Immature natural killer cell (primary cell): ENCODE measurements around the gene RPAIN. TPM values are rescaled to one million over a fixed set of nuclear protein-coding genes. Genes with fewer than 3 reads are reported as not detected.
"Not testable (repeated sequence)": the region's sequence is repeated elsewhere in the genome, so short reads cannot be mapped to it uniquely, and the experiment has no call there.

Experiments
- DNase-seq, 3 donors: peaks; one replicate each; pipeline ENCODE4 v3.0.0; 2022; ENCODE audit warnings: mixed read lengths in 1 of 3
- H3K27ac Mint-ChIP-seq, 6 donors: one replicate each; pipeline ENCODE4 v1.8.0; 2020; ENCODE audit warnings: mixed read lengths in 6 of 6, mild to moderate bottlenecking in 5 of 6, inconsistent platforms in 4 of 6, moderate library complexity in 3 of 6
- H3K27me3 Mint-ChIP-seq, 3 donors: one replicate each; pipeline ENCODE4 v1.8.0; 2020 to 2021; ENCODE audit warnings: low read depth in 3 of 3, mild to moderate bottlenecking in 3 of 3, mixed read lengths in 3 of 3, moderate library complexity in 3 of 3, inconsistent platforms in 1 of 3
- H3K36me3 Mint-ChIP-seq, 3 donors: one replicate each; pipeline ENCODE4 v1.8.0; 2020; ENCODE audit warnings: mixed read lengths in 3 of 3, inconsistent platforms in 2 of 3, mild to moderate bottlenecking in 2 of 3
- H3K4me1 Mint-ChIP-seq, 2 donors: one replicate each; pipeline ENCODE4 v1.8.0; 2020; ENCODE audit warnings: inconsistent platforms in 2 of 2, mild to moderate bottlenecking in 2 of 2, mixed read lengths in 2 of 2, moderate library complexity in 1 of 2
- H3K4me3 Mint-ChIP-seq, 5 donors: one replicate each; pipeline ENCODE4 v1.8.0; 2020; ENCODE audit warnings: mild to moderate bottlenecking in 5 of 5, mixed read lengths in 5 of 5, inconsistent platforms in 3 of 5, moderate library complexity in 3 of 5
- H3K9me3 Mint-ChIP-seq, 6 donors: one replicate each; pipeline ENCODE4 v1.8.0; 2020; ENCODE audit warnings: mild to moderate bottlenecking in 6 of 6, mixed read lengths in 6 of 6, inconsistent platforms in 4 of 6, moderate library complexity in 3 of 6
- polyA plus RNA-seq, 3 donors: library from polyadenylated mRNA; unstranded; fragments of 300-500 nt; fragmentation: Illumina TruSeq; gene quantifications; one replicate each; pipeline ENCODE4 v1.2.3, GENCODE V29; 2021

Gene RPAIN
- polyA plus RNA-seq, 3 donors from 2014 or later: 21.4 to 32.7 (median 22.5) TPM

DNA sequence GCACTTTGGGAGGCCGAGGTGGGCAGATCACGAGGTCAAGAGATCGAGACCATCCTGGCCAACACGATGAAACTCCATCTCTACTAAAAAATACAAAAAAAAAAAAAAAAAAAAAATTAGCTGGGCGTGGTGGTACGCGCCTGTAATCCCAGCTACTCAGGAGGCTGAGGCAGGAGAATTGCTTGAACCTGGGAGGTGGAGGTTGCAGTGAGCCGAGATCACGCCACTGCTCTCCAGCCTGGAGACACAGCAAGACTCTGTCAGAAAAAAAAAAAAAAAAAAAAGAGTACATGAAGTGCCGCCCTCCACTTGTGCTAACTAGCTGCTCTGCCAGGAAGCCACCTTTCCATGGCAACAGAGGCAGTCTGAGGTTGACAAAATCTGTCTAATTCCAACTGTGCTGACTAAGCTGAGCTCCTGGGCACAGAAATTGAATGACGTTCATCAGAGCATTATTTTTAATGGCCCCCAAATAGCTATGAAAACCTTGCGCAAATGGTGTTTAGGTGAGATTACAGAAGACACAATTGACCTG is 15.9 kb downstream of the RPAIN start:
- H3K27me3 Mint-ChIP-seq, H3K9me3 Mint-ChIP-seq, DNase-seq: not testable (repeated sequence)
- H3K4me1 Mint-ChIP-seq: peaks cover 32 to 39% of the 10 kb centered on the region in 2 donors
- peak overlapping the region in 1 of 5 donors; percentile 35 for H3K4me3 Mint-ChIP-seq
- H3K27ac Mint-ChIP-seq: peak overlapping the region in 3 of 6 donors; percentile 12 to 57 (median 17)
- peaks cover 4 to 30% (median 15%) of the 10 kb centered on the region in 3 donors for H3K36me3 Mint-ChIP-seq

DNA sequence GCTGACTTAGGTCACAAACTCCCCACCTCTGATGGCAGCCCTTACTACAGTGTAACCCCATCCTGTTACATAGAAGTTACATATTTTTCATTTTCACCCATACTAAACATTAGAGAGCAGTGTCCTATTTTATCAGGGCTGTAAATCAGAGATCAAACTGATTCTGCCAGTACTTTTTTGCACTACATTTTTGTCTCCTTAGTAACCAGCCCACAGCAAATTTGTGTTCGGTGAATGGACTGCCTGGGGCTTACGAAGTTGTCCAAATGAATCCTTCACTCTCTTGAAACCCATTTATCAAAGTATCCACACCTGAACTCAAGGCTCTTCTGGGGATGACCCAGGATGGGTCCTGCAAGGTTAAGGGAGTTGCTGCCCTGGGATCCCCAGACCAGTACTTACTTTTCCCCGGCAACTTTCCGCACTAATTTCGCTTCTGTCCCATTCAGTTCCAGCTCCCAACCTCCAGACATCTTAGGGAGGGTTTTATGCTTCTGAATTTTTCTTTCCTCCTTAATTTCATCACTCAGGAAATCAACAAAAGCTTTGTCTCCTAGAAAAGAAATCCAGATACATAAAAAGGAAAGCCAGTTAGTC is 17.8 kb downstream of the RPAIN start:
- DNase-seq: no peak
- peak overlapping the region; percentile 72 to 88 (median 82) for H3K27ac Mint-ChIP-seq
- H3K27me3 Mint-ChIP-seq: peaks cover 0 to 4% (median 3%) of the 10 kb centered on the region in 3 donors
- H3K36me3 Mint-ChIP-seq: peaks cover 0 to 14% (median 6%) of the 10 kb centered on the region in 3 donors
- H3K9me3 Mint-ChIP-seq: no peaks in the 10 kb centered on the region
- peaks cover 31 to 37% of the 10 kb centered on the region in 2 donors for H3K4me1 Mint-ChIP-seq
- H3K4me3 Mint-ChIP-seq: peak overlapping the region; percentile 80 to 93 (median 87)

DNA sequence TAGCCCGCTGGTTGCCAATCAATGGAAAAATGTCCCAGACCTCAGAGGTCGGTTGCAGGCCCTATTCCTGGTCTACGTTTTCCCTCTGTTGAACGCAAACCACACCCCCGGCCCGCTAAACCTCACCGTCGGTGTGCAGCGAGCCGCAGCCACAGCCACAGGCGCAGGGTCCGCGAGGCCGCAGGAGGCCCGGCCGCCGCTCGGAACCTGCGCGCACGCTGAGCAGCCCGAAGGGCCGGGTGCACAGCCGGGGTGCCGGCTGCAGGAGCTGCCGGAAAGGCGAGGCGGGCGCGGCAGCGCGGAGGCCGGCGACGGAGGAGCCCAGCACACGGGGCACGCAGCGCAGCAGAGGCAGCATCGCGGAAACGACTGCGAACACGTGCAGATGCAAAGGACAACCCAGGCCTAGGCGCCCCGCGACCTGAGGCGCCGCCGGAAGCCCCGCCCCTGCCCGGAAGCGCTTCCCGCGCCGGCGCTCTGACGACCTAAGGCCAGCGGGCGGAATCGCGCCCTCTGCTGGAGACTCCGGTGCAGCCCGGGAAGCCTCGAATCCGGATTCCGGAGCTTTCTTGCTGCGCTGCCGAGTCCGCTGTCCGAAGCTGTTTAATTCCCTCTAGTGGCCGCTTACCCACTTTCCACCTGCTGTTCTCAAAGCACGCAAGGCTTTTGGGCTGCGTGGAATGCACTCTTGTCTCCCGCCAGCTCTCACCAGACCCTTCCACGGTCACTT is 18.9 kb downstream of the RPAIN start, which contains the start of gene C1QBP:
TSS of gene C1QBP (minus strand) at position 440 of the 730 bp plus-strand sequence. CDS start at position 358, 82 bp downstream.
- peak; percentile 92 to 94 (median 93) for DNase-seq
- H3K27me3 Mint-ChIP-seq: peaks cover 0 to 4% (median 3%) of the 10 kb centered on the region in 3 donors
- H3K9me3 Mint-ChIP-seq: no peaks in the 10 kb centered on the region
- peaks cover 0 to 6% (median 4%) of the 10 kb centered on the region in 3 donors for H3K36me3 Mint-ChIP-seq
- H3K4me1 Mint-ChIP-seq: peaks cover 31 to 37% of the 10 kb centered on the region in 2 donors
- peak within 1 kb of the TSS; percentile 87 to 93 (median 90) for H3K27ac Mint-ChIP-seq
- H3K4me3 Mint-ChIP-seq: peak within 1 kb of the TSS; percentile 80 to 93 (median 87)

DNA sequence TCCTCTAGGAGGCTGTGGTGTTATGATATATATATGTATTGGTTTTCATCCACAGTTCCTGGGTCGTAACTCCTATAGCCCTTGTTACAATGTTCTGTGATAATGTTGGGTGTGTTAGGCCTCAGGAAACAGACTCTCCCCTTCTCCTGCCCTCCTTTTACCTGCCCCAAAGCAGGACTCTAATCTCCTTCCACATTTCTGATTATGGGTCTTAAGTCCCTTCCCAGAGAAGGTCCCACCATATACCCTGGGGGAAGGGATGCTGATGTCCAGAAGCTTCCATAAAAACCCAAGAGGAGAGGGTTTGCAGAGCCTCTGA is 19.4 kb downstream of the RPAIN start:
- peaks cover 0 to 7% (median 4%) of the 10 kb centered on the region in 3 donors for H3K36me3 Mint-ChIP-seq
- H3K9me3 Mint-ChIP-seq: no peaks in the 10 kb centered on the region
- no peak for DNase-seq

DNA sequence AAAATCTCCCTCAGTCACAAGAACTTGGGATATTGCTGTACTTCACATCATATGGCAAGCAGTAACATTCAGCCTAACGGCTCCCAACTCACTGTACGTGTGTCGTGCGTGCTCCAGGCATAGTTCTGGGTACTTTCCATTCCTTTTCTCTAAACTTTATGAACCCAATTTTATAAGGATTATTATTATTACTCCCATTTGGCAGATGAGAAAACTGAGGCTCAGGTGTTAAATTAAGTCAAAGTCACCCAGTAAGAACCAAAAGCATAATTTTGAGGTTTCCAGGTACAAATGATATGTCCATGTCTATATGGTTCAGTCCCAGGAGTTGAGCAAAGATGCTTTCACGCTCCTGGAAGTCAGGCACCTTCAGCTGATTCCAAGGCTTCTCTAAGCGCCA is 23.7 kb downstream of the RPAIN start:
- DNase-seq: no peak
- Mint-ChIP-seq H3K9me3 (no peaks in the 10 kb centered on the region), H3K27me3 (peaks cover 0 to 3% (median 1%) of the 10 kb centered on the region in 3 donors), H3K4me3 (no peak overlapping the region), H3K27ac (no peak overlapping the region), H3K36me3 (peaks cover 12 to 27% (median 14%) of the 10 kb centered on the region in 3 donors), H3K4me1 (peaks cover 8 to 9% of the 10 kb centered on the region in 2 donors)

More for the DNA sequence above, 19.4 kb downstream of the RPAIN start:
- peak overlapping the region; percentile 80 to 93 (median 87) for H3K4me3 Mint-ChIP-seq
- peak overlapping the region; percentile 87 to 93 (median 90) for H3K27ac Mint-ChIP-seq
- H3K27me3 Mint-ChIP-seq: peaks cover 0 to 4% (median 3%) of the 10 kb centered on the region in 3 donors
- H3K4me1 Mint-ChIP-seq: peaks cover 31 to 37% of the 10 kb centered on the region in 2 donors

DNA sequence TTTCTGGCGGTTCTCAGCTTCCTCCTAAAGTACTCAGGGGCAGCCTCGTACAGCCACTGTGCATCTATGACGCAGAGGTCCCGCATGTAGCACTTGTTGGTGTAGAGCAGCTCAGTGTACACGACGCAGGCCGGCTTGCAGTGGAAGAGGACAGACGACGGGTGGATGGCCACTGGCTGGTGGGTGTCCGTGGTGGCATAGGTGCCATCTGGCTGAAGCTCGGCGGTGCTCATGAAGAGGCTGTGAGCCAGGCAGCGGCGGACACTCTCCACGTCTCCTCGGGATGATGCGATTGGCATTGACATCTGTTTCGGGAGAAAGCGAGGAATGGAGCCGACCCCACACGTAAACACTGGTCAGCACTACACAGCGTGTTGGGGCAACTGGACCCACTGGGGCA is 24.2 kb downstream of the RPAIN start:
- Mint-ChIP-seq H3K27ac (no peak overlapping the region), H3K36me3 (peaks cover 12 to 32% (median 14%) of the 10 kb centered on the region in 3 donors)

DNA sequence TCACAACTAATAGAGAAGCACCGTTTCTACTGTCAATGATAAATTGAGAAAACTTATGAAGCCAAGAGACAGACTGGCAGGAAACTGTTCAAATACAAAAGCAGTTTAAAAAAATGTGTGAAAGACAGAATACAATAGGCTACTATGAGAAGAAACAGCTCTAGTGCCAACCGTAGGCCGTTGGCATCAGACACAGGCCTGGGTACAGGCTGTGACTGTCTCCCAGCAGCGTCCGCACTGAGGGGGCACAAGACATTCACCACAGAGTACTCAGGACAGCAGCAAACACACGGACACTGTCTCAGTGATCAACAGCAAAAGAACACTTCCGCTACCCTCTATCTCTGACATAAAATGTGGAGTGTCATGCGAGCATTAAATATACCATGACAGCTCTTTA is 26.8 kb downstream of the RPAIN start:
- DNase-seq: no peak
- Mint-ChIP-seq H3K27me3 (no peaks in the 10 kb centered on the region), H3K4me3 (no peak overlapping the region), H3K4me1 (no peaks in the 10 kb centered on the region), H3K36me3 (peaks cover 14 to 44% (median 20%) of the 10 kb centered on the region in 3 donors), H3K9me3 (no peaks in the 10 kb centered on the region), H3K27ac (no peak overlapping the region)

More for the DNA sequence above, 24.2 kb downstream of the RPAIN start:
- no peak for DNase-seq
- H3K4me1 Mint-ChIP-seq: peaks cover 6 to 7% of the 10 kb centered on the region in 2 donors
- no peaks in the 10 kb centered on the region for H3K9me3 Mint-ChIP-seq
- peaks cover 0 to 1% (median under 1%) of the 10 kb centered on the region in 3 donors for H3K27me3 Mint-ChIP-seq
- no peak overlapping the region for H3K4me3 Mint-ChIP-seq

DNA sequence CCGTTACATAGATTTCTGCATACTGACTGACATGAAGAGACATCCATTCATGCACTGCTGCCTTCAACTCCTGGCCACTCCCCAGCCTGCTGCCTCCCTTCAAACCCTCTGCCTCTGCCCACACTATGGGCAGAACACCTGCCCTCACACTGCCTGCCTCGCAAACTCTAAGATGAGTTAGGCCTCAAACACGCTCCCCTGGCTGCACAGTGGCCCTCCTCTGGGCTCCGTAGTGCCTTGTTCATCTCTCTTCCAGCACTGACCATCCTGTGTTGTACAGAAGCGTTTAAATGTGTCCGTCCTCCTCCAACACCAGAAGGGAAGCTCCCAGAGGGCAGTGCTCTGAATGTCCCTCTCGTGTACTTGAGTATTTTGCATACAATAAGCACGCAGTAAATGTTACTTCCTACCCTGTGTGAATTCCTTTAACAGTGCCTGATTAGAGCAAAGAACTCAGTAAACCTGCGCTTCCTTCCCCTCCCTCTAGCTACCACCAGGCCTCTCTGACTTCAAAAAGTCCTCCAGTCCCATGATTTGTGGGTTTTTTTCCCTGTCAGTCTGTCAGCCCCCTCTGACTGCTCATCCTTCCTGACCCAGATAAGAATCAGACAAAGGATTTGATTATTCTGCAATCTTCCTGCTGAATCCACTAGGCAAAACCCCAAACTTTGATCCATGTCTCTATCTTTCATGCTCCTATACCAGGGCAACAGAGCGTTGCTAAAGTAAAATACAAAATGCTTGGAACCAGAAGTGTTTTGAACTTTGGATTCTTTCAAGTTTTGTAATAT is 44.9 kb downstream of the RPAIN start:
- Mint-ChIP-seq H3K4me3 (no peak overlapping the region), H3K27me3 (peaks cover 0 to 3% (median 0%) of the 10 kb centered on the region in 3 donors), H3K27ac (no peak overlapping the region), H3K9me3 (no peaks in the 10 kb centered on the region), H3K36me3 (peaks cover 4 to 11% (median 7%) of the 10 kb centered on the region in 3 donors), H3K4me1 (peaks cover 29 to 38% of the 10 kb centered on the region in 2 donors)
- no peak for DNase-seq

DNA sequence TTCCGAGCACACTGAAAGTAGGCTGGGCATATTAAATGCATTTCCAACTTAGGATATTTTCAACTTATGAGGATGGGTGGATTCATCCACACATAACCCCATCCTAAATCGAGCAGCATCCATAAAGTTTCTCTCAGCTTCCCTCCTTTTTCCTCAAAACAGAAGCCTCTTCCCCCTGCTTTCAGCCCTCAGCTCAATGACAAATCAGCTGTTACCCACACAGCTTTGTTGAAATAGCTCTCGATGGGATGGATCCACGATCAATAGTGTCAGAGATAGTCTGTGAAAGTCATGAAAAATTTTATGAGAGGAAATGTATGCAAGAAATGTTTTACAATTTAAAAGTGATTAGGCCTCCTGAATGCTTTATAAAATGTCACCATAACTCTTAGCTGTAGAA is 46.3 kb downstream of the RPAIN start:
- H3K27ac Mint-ChIP-seq: no peak overlapping the region
- no peak for DNase-seq
- peaks cover 31 to 44% of the 10 kb centered on the region in 2 donors for H3K4me1 Mint-ChIP-seq
- no peaks in the 10 kb centered on the region for H3K9me3 Mint-ChIP-seq
- H3K27me3 Mint-ChIP-seq: no peaks in the 10 kb centered on the region
- peaks cover 1 to 5% (median 3%) of the 10 kb centered on the region in 3 donors for H3K36me3 Mint-ChIP-seq
- H3K4me3 Mint-ChIP-seq: no peak overlapping the region

DNA sequence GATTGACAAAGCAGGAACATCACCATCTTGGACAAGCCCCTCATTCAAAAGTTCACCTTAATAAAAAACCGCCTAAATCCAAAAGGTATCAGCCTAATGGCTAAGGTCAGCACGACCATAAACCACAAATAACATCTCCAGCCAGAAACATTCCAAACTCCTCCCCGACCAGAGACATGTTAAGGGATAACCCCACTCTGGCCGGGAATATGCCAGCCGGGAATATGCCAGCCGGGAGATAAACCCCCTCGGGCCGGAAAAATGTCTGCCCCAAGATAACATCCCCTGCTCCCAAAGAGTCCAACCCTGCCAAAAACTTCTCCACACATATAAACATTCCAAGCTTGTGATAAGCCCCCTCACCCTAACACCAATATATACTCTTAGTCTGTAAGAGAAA is 47.4 kb downstream of the RPAIN start:
- no peak for DNase-seq
- Mint-ChIP-seq H3K27ac (peak overlapping the region in 4 of 6 donors; percentile 10 to 59 (median 42)), H3K27me3 (no peaks in the 10 kb centered on the region), H3K9me3 (no peaks in the 10 kb centered on the region), H3K4me3 (peak overlapping the region; percentile 71 to 88 (median 79)), H3K36me3 (peaks cover 0 to 8% (median 6%) of the 10 kb centered on the region in 3 donors), H3K4me1 (peaks cover 31 to 44% of the 10 kb centered on the region in 2 donors)

DNA sequence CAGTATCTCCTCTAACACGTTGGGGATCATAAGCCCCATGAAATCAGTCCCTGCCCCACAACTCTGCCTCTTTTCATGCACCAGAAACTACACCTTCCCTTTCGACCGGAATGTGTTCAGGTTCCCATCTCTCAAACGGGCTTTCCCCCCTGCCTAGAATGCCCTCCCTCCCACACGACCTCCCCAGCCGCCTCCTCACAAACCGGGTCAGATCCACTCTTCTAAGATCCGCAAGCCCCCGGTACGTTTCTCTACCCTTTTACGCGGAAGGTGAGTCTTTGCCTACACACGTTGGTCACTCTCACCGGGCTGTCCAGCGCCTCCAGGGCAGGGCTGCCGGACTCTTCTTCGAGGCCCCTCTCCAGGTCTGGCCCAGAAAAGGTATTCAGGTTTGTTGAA is 48.1 kb downstream of the RPAIN start:
- Mint-ChIP-seq H3K4me1 (peaks cover 31 to 44% of the 10 kb centered on the region in 2 donors), H3K36me3 (peaks cover 0 to 13% (median 6%) of the 10 kb centered on the region in 3 donors), H3K27me3 (no peaks in the 10 kb centered on the region), H3K27ac (peak overlapping the region; percentile 10 to 76 (median 35)), H3K4me3 (peak overlapping the region; percentile 71 to 88 (median 79)), H3K9me3 (no peaks in the 10 kb centered on the region)
- peak in 1 of 3 donors; percentile 11 for DNase-seq

DNA sequence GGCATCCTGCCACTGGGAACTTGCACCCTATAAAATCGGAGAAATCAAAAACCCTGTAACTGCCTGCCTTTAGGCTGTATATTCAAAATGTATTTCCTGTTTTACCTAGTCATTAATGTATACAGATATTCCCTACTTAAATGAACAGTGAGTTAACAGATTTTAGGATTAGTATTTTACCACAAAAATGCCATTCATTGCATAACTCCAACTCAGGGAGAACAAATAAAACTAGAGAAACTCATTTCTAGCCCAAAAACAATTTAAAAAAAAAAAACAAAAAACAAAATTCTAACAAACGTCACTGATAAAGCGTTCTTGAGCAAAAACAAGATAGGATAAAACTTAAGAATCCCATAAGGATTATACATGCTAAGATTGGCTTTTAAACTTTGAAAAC is 52.5 kb downstream of the RPAIN start:
- DNase-seq: no peak
- peaks cover 21 to 41% of the 10 kb centered on the region in 2 donors for H3K4me1 Mint-ChIP-seq
- H3K9me3 Mint-ChIP-seq: no peaks in the 10 kb centered on the region
- H3K27ac Mint-ChIP-seq: peak overlapping the region in 1 of 6 donors; percentile 22
- no peak overlapping the region for H3K4me3 Mint-ChIP-seq
- H3K27me3 Mint-ChIP-seq: peaks cover 0 to 1% (median 0%) of the 10 kb centered on the region in 3 donors
- peaks cover 18 to 27% (median 20%) of the 10 kb centered on the region in 3 donors for H3K36me3 Mint-ChIP-seq

DNA sequence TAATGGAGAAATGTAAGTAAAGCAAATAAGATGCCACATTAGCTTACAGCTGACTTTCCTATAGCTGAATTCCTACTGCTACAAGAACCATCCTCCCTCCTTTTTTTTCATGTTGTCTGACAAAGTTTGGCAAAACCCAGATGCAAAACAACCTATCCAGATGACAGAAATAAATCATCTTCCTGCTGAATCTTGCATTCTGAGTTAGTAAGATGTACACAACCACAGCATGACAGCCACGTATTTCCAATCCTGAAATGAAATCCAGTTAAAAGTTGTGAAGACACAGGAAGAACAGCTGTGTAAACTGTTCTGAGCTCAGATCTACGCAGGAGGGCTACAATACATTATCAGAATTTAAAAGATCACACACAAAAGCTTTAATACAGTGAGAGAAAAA is 53.9 kb downstream of the RPAIN start:
- Mint-ChIP-seq H3K4me3 (no peak overlapping the region), H3K9me3 (no peaks in the 10 kb centered on the region), H3K4me1 (peaks cover 12 to 29% of the 10 kb centered on the region in 2 donors), H3K27me3 (peaks cover 0 to 1% (median 0%) of the 10 kb centered on the region in 3 donors), H3K36me3 (peaks cover 24 to 33% (median 24%) of the 10 kb centered on the region in 3 donors), H3K27ac (no peak overlapping the region)
- no peak for DNase-seq
